T1000 (cell line): ENCODE results near the gene GLIS1.
A peak's percentile ranks its signal among the peaks of the same experiment; 100 is the strongest.
"Not testable (repeated sequence)": the region's sequence is repeated elsewhere in the genome, so short reads cannot be mapped to it uniquely, and the experiment has no call there.

Source experiments
- DNase-seq: peaks from one replicate; lab custom pipeline; 2025; ENCODE audit warnings: mixed read lengths; lab: John Stamatoyannopoulos, UW

Gene GLIS1

DNA sequence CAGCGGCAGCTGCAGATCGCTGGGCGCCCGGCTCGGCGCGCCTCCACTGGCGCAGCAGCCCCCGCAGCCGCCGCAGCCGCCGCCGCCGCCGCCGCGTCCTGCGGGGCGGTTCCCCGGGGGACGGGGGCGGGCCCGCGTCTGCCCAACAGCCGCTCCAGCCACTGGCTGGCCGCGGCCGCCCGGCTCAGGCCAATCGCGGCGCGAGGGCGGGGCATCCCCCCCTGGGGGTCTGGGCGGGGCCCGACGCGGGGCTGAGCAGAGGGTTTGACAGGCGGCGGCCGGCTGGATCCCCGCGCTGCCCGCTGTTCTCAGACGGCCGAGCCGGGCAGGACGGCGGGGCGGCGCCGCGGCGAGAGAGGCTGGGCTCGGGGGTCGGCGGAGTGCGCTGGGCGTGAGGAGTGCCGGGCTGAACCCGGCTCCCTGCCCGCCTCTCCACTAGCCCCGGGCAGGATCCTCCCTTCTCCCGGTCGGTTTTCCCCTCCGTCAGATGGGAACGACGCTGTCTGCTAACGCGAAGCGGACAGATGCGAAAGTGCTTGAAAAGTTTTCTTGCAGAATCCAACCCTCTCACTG, at the start of gene GLIS1:
Gene GLIS1, minus strand, starts transcription at position 56 of the 573 bp plus-strand sequence. CDS start 1,100 bp downstream, outside the sequence.
- peak; percentile 91 for DNase-seq

DNA sequence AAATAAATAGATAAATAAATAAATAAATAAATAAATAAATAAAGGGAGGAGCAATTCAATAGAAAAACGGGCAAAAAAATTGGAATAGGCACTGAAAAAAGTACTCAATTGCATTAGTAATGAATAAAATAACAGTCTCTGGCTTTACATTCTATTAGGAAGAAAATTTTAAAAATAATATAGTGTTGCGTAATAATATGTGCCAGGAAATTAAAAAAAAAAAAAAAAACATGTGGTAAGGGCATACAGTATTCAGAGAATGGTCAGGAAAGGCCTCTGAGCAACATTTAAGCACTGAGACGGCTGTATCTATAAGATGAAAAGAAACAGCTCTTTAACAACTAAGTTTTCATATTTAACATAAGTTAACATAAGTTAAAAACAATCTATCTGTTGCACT, 48.7 kb upstream of the GLIS1 start:
- no peak for DNase-seq

DNA sequence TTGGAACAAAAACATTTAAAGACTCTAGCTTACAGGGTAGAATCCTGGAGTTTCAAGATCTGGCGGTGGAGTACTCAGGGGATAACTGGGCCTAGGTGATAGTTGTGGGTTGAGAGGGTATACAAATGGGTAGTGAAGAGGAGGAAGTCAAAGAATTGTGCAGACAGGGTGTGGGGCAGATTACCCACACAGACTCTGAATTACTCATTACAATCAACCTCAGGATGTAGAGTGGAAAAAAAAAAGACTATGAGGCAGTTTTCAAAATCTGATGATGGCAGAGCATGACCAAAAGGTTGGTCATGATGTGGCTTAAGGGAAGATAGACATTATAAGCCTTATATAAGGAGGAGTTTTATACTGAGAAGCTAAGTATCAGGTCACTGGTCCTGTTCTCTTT, 44.1 kb upstream of the GLIS1 start:
- DNase-seq, result no peak

DNA sequence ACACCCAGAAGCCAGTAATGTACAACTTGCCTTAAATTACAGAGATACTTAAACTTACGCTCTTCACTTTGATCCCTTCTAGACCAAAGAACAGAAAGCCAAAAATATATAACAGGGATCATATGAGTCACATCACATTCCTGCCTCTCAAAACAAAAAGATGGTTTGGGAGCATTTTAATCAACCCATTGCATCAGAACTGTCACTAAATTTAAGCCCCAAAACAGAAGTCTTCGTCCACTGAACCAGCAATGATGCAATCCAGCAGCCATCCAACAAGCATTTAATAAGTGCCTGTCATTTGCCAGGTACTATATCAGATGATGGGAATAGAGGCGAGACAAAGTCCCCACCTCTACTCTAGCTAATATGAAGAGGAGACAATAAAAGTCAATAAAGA, 42.7 kb upstream of the GLIS1 start:
- DNase-seq, result no peak

DNA sequence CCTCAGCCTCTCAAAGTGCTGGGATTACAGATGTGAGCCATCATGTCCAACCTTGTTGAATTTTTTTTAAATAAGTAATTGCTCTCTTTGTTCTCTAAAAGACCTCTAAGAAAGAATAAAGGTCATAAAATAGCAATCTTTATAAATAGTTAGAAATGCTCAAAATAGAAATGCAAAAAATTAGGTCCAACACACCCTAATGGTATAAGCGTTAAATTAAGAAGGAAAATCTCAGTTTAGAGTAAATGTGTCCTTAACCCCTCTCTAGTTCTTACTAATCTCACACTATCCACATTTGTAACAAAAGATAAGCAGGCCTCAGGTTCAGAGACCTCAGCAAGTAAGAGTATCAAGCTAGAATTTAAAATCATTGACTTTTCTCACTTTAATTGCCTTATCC, 38.3 kb upstream of the GLIS1 start:
- DNase-seq, result no peak

DNA sequence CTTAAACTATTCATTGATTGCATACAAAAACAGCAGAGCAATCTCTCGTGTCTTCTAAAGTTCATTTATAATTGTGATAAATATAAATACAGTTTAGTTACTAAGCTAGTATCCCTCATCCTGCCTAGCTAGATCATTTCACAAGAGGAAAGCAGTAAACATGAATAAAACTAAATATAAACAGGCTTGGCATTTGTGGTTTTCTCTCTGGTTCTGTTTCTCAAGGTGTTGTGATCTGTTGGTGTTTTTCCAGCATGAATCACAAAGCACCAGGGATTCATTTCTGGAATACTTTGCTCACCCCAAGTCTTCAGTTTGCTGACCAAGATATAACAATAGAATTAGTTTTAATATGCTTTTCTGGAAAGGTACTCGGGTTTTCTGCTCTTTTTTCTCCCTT, 32.7 kb upstream of the GLIS1 start:
- DNase-seq, result no peak

DNA sequence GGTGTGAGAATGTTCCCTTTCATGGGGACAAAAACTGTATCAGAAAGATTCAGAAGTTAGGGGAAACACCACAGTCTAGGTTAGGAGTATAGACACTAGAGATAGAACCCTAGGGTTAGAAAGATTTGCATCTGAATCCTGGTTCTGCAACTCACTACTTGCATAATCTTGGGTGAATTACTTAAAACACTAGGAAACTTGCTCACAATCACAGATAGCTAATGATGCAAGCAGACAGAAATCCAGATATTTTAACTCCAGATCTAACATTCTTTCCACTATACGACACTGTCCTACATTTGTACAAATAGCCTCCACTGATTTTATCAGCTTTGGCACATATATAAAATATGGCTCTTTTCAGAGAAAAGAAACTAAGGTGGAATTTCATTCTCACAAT, 30.8 kb upstream of the GLIS1 start:
- DNase-seq, result no peak

DNA sequence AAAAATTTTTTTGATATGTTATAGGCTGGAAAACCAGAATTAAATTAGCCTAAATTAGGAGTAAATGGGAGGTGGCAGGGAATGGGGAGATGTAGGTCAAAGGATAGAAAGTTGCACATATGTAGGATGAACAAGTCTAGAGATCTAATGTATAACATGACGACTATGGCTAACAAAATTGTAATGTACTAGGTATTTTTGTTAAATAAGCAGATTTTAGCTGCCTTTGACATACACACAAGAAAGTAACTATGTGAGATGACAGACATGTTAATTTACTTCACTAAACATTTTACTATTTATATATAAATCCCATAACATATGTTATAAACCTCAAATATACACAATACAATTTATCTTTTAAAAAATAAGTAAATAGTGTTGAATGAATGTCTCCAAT, 30.2 kb upstream of the GLIS1 start:
- no peak for DNase-seq

DNA sequence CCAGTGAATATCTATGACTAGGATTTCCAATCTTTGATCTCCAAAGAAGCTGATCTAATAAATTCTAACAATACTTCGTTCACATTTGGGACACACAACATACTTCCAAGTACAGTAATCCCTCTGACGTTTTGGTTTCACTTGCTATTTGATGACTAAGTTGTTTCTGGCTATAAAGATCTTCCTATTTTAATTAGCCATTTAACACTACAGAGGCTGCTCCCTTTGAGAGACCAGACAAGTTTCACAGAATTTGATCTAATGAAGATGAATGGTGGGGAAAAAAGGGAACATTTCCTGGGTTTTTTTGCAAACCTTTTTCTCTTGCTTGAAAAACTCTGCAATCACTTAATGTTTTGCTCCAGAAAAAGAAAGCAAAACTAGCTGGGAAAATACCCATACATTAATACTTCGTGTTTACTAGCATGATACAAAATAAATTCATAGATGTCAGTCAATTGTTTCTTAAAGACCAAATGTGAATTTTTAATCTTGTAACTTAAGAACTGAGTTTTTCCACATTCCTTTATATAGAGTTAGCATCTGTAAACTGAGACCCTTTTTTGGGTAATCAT, 28.0 kb upstream of the GLIS1 start:
- DNase-seq, result no peak

DNA sequence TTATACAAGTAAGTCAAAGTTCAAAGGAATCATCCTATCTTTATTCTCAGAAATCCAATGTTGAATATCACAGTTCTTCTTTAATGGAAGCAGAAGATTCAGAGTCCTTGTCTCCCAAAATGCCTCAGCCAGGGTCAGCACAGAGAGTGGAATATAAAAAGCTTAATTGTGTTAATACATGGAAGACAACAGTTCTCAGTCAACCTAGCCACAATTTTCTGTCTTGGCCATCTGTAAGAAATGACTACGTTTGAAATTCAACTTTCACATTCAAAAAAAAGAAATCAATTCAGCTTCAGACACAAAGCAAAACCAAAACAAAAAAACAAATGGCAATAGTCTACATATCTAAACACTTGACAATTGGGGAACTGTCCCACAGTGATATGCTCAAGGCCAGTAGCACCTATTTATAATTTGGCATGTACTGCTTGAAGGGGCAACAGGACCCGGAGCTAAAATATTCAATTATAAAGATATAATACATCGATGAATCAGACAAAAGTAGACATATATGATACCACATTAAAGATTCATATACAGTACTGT, 27.3 kb upstream of the GLIS1 start:
- DNase-seq, result no peak

DNA sequence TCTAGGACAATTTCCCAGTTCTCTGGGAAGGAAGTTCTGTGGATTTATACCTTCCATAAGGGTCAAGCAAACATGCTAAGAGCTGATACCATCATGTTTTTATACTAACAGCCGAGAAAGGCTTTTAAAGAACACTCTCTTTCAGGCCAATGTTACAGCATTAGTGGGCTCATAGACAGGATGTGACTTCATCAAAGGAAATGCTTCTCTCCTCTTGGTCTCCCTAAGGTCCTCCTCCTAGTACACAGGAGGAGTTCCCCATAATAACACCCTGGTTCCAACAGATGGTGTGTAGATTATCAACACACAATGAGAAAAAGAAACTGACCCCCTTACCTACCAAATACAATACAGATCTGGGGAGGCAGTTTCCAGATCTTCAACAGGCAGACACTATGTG, 26.7 kb upstream of the GLIS1 start:
- DNase-seq, result no peak

DNA sequence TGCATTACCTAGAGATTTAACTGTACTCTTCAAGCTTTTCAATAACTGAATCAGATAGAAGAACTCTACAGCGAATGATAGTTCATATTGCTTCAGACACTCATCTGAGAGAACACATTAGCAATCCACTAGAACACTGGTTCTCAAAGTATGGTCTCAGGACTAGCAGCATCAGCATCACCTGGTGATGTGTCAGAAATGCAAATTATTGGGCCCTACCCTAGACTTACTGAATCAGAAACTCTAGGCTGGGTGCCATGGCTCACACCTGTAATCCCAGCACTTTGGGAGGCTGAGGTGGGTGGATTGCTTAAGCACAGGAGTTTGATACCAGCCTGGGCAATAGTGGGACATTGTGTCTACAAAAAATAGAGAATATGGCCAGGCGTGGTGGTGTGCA, 24.9 kb upstream of the GLIS1 start:
- no peak for DNase-seq

DNA sequence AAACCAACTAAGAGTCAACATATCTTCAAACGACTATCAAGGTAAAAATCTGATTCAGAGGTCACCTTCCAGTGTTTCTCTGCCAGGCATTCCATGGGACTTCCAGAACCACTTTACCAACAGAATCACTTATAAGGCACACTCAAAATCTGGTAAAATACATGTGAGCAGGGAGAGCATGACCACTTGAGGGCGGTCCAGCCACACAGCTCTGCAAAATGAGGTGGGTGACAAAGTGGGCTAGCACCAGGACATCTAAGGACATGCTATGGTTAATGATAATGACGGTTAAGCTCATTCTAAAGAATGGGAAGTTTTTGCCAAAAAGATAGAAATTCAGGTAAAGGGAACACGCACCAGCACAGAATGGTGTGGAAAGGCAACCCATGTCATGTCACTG, 24.5 kb upstream of the GLIS1 start:
- no peak for DNase-seq

DNA sequence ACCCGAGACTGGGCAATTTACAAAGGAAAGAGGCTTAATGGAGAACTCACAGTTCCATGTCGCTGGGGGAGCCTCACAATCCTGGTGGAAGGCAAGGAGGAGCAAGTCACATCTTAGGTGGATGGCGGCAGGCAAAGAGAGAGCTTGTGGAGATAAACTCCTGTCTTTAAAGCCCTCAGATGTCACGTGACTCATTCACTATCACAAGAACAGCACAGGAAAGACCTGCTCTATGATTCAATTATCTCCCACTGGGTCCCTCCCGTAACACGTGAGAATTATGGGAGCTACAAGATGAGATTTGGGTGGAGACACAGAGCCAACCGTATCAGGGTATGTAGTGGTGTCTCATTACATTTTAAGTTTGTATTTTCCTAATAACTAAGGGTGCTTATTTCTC, 21.5 kb upstream of the GLIS1 start:
- DNase-seq, result not testable (repeated sequence)

DNA sequence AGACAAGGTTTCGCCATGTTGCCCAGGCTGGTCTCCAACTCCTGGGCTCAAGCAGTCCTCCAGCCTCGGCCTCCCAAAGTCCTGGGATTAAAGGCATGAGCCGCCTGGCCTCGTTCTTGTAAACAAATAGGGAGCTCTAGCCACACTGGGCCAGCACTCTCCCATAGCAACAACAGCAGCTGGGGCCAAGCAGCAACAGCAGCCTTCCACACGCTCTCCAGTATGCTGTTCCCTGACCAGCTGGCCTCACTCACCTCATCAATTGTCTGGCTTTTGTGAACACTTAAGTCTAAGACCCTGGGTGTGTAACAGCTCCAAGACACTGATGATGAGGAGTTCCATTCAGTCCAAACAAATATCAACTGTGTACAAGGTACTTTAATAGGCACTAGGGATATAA, 16.9 kb upstream of the GLIS1 start:
- DNase-seq, result no peak

DNA sequence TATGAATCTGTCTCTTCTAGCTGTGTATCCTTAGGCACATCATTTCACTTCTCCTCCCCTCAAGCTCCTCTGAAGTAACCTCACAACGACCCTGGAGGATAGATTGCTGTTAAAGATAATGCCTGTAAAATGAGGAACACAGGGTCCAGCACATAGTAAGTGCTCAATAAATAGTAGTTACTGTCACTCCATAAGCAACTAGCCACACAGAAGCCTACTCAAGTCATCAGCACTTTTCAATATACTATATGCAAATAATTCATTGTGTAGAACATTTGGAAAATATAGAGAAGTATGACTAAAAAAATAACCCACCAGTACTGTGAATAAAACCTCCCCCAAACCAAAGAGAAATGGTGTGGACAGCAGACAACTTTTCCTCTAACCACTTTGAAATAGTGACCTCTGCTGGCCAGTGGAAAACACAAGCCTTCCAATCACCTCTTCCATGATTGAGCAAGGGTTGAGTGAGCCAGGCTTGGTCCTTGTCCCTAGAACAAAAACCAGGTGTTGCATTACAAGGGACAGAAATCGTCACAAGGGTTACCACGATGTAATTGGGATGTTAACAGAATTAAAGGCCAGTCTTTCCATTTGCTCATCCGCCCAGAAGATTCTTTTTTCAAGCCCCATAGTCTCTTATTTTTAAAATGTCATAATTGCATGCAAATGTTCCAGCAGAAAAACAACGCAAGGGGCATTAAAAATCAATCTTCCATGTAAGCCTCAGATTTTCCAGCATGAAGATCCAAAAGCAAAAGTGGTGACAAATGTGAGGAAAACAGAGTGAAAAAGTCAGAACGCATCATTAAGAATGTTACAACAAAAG, 15.7 kb upstream of the GLIS1 start:
- DNase-seq, result no peak

DNA sequence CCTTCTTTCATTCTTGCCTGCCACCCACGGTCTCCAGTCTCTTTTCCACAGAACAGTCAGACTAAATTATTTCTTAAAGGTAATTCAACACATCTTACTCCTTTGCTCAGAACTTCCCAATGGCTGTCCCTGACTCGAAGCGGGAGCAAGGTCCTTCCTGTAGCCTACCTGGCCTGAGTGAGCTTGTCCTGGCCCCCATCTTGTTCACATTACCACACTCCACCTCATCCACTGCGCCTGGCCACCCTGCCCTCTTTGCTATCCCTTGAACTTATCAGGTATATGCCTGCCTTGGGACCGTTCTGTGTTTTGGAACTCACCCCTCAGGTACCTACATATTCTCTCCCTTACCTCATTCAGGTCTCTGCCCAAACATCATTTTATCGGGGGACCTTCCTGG, 13.3 kb upstream of the GLIS1 start:
- DNase-seq, result no peak

DNA sequence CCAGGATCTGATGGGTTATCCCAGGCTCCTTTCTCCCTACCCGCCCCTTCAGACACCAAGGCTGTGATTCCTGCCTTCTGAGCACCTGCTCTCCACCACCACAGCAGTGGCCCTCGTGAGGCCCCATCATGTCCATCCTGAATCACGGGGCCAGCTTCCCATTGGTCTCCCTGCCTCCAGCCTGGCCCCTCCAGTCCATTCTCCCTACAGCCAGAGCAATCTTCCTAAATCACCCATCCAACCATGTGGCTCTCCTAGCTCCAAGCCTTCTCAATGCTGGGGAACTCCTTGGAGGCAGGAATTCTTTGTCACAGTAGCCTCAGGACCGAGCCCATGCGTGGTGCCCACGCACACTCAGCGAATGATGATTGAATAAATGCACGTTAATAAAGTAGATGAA, 8.9 kb upstream of the GLIS1 start:
- DNase-seq, result no peak

DNA sequence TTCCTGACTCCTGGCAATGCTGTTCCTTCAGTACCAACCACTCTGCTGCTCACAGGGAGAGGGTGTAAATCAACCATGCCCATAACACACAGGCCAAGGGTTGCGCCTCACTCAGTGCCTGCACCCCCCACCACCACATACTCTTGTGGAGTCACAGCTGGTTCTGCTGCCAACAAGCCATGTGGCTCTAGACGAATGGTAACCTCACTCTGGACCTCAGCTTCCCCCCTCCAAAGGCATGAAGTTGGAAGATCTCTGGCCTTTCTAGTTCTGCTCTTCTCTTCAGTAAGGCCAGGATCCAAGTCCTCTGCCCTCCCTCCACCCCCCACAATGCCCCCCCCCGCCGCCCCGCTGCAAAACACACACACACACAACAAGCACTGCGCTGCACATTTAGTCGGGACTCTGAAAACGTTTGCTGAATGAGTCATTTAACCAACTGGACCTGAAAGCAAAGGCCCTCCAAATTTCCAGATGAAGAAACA, 1.7 kb upstream of the GLIS1 start:
- peak; percentile 45 for DNase-seq

DNA sequence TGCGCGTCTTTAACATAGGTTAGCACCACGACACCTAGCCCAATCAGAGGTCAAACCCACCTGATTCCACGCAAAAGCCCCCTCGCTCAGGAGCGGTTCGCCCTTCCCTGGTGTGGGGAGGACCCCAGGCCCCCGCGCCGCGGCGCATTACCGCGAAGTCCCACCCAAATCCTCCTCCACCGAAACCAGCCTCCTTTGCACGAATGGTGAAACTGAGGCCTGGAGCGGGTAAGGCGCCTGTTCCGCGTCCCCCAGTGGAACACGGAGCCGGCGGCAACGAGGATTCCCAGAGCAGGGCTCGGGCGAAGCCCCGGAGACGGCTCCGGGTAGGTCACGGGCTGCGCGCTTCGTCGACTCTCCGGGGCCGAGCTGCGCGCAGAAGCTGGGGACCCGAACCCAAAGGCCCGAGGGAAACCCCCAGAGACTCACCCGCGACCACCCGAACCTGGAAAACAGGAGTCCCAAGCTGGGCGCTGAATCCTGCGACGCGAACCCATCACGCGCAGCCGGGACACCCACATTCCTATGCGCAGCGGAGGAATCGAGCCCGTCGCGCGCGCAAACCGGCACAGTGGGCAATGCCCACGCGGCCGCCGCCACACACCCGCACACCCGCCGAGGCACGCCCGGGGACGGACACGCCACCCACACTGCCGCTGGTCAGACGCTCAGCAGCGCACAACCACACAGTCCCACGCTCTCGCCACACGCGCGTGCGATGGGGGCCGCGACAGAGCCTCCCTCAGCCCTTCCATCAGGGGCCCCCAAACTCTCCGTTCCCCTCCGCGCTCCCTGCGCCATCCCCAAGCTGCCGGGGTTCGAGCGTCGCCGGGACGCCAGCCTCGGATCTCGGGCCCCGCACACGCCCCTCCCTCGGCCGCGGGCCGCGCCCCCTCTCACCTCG, 507 bp downstream of the GLIS1 start:
- DNase-seq, result no peak

DNA sequence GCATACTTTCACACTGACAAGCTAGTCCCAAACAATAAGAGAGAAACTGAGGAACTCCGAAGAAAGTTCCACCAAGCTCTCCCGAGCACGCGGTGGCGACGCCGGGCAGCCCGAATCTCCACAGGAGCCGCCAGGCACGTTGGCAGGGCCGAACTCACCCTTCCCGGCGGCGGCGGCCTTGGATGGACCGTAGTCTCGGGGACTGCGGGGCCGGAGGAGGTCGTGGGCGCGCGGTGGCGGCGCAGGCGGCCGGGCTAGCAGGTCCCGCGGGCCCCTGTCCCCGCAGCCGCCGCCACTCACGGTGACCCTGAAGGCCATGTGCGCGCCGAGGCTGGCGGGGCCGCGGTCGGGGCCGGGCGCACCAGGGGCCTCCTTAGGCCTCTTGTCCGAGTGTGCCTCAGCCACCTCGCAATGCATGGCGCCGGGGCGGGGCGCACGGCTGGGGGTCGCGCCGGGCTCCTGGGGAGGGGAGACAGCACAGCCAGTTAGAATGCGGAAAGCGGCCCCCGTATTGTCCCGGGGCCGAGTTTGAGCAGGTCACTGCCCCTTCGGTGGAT, 1.2 kb downstream of the GLIS1 start:
- no peak for DNase-seq

DNA sequence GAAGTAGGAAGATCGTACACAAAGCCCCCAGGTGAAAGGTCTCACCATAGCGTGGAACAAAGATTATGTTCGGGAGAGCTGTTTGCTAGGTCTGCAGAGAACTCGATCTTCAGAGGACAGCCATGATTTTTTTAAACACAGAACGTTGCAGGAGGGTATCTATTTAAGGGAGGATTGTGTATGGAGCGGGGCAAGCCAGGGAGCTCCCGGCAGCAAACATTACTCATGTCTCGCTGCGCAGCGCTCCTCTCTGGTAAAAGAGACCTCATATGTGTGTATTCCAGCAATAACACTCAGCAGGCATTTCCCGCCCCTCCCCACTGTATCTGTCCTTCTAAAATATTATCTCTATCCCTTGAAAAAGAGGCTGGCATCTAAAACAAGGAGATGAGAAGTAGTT, 2.7 kb downstream of the GLIS1 start:
- DNase-seq, result no peak
